Measurements from ENCODE around the gene HOXA10.

HOXA10 gene

GRCh38 chr7:27181795-27182275, 7.7 kb upstream of the HOXA10 start:
- no peak for DNase-seq (ENCODE audit: low read depth)
- TF ChIP-seq CTCF (IDR thresholded peaks at IDR 0.05; ENCODE audit: control insufficient read depth, insufficient read depth, low read depth, low read length, missing control alignments), result peak; percentile 5
- peak overlapping the region; percentile 98 for H3K4me3 ChIP-seq (ENCODE audit: control insufficient read depth, low read depth, low read length)

- TF ChIP-seq CTCF (IDR thresholded peaks at IDR 0.05; ENCODE audit: control insufficient read depth, insufficient read depth, low read depth, low read length, missing control alignments), result no peak
- no peak for DNase-seq (ENCODE audit: low read depth)
- peak overlapping the region; percentile 87 for H3K4me3 ChIP-seq (ENCODE audit: control insufficient read depth, low read depth, low read length)
Observed at GRCh38 chr7:27180431-27181420, 6.6 kb upstream of the HOXA10 start.

GRCh38 chr7:27179503-27180430, 5.6 kb upstream of the HOXA10 start:
- peak overlapping the region; percentile 87 for H3K4me3 ChIP-seq (ENCODE audit: control insufficient read depth, low read depth, low read length)
- no peak for DNase-seq (ENCODE audit: low read depth)
- TF ChIP-seq CTCF (IDR thresholded peaks at IDR 0.05; ENCODE audit: control insufficient read depth, insufficient read depth, low read depth, low read length, missing control alignments), result peak; percentile 93

- H3K4me3 ChIP-seq (ENCODE audit: control insufficient read depth, low read depth, low read length), result peak overlapping the region; percentile 87
- no peak for DNase-seq (ENCODE audit: low read depth)
- no peak for TF ChIP-seq CTCF (IDR thresholded peaks at IDR 0.05; ENCODE audit: control insufficient read depth, insufficient read depth, low read depth, low read length, missing control alignments)
Observed at GRCh38 chr7:27179030-27179429, 4.9 kb upstream of the HOXA10 start.

GRCh38 chr7:27178366-27178765, 4.2 kb upstream of the HOXA10 start:
- no peak for DNase-seq (ENCODE audit: low read depth)
- no peak for TF ChIP-seq CTCF (IDR thresholded peaks at IDR 0.05; ENCODE audit: control insufficient read depth, insufficient read depth, low read depth, low read length, missing control alignments)
- peak overlapping the region; percentile 87 for H3K4me3 ChIP-seq (ENCODE audit: control insufficient read depth, low read depth, low read length)

- DNase-seq (ENCODE audit: low read depth), result no peak
- no peak for TF ChIP-seq CTCF (IDR thresholded peaks at IDR 0.05; ENCODE audit: control insufficient read depth, insufficient read depth, low read depth, low read length, missing control alignments)
- peak overlapping the region; percentile 87 for H3K4me3 ChIP-seq (ENCODE audit: control insufficient read depth, low read depth, low read length)
Observed at GRCh38 chr7:27177795-27178320, 3.7 kb upstream of the HOXA10 start.

Data from AG09309 (cell line).